AG09309 (cell line): Measurements from ENCODE around the gene MBTPS1.

ENCODE experiments used
- DNase-seq: peaks from one replicate; pipeline ENCODE4 v3.0.0-alpha.2; 2010; ENCODE audit warnings: low read depth
- H3K4me3 ChIP-seq: 2 replicates; pipeline ENCODE4 v1.5.1; 2011; ENCODE audit warnings: mild to moderate bottlenecking, low read depth, low read length, moderate library complexity; ENCODE audit not compliant: control insufficient read depth
- CTCF ChIP-seq: IDR thresholded peaks from 2 replicates; pipeline ENCODE4 v1.5.1; 2011; ENCODE audit warnings: mild to moderate bottlenecking, low read depth, low read length, inconsistent platforms; ENCODE audit not compliant: insufficient read depth, control insufficient read depth; ENCODE audit errors: missing control alignments

Gene MBTPS1

GRCh38 chr16:84080813-84081212 is 35.9 kb downstream of the MBTPS1 start:
- no peak for DNase-seq
- no peak overlapping the region for H3K4me3 ChIP-seq
- no peak for TF ChIP-seq CTCF

GRCh38 chr16:84080378-84080777 is 36.4 kb downstream of the MBTPS1 start:
- DNase-seq: no peak
- H3K4me3 ChIP-seq: no peak overlapping the region
- TF ChIP-seq CTCF: no peak

GRCh38 chr16:84079664-84080063 is 37.1 kb downstream of the MBTPS1 start:
- DNase-seq: no peak
- no peak for TF ChIP-seq CTCF
- no peak overlapping the region for H3K4me3 ChIP-seq

- no peak for DNase-seq
These were observed 41.4 kb downstream of the MBTPS1 start for GRCh38 chr16:84075376-84075775.

GRCh38 chr16:84074721-84075120 is 42.0 kb downstream of the MBTPS1 start:
- no peak overlapping the region for H3K4me3 ChIP-seq
- TF ChIP-seq CTCF: no peak
- no peak for DNase-seq

More at GRCh38 chr16:84075376-84075775, 41.4 kb downstream of the MBTPS1 start:
- no peak for TF ChIP-seq CTCF
- H3K4me3 ChIP-seq: no peak overlapping the region

GRCh38 chr16:84072014-84072413 is 44.7 kb downstream of the MBTPS1 start:
- TF ChIP-seq CTCF: no peak
- no peak for DNase-seq
- H3K4me3 ChIP-seq: no peak overlapping the region

- TF ChIP-seq CTCF: no peak
- no peak for DNase-seq
- H3K4me3 ChIP-seq: no peak overlapping the region
These were observed 45.6 kb downstream of the MBTPS1 start for GRCh38 chr16:84071121-84071520.
